ENCODE results near the gene AP1S3.

AP1S3 gene

DNA sequence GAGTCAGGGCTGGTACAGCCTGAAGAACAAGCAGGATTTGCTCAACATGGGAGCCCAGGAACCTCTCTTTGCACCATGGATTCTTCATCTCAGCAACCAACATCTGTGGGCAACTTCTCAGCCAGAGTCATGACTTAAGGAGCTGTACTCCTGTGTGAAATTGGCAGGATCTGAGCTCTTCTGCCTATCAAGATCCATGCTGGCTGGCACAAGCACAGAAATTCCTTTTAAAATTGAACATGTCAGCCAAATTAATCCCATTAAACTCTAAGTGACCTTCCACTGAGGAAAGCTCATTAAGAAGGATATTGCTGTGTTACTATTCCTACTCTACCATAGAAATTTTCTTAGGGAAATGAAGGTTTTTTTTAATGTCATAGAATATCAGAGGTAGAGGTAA, 124.7 kb downstream of the AP1S3 start:
- Histone ChIP-seq H3K4me3 (ENCODE audit: low read depth, low read length) (no peak overlapping the region), H3K36me3 (no peaks in the 10 kb centered on the region), H3K4me1 (no peaks in the 10 kb centered on the region), H3K9me3 (no peaks in the 10 kb centered on the region), H3K27me3 (no peaks in the 10 kb centered on the region)
- DNase-seq, result no peak
- TF ChIP-seq, protein P1, sequence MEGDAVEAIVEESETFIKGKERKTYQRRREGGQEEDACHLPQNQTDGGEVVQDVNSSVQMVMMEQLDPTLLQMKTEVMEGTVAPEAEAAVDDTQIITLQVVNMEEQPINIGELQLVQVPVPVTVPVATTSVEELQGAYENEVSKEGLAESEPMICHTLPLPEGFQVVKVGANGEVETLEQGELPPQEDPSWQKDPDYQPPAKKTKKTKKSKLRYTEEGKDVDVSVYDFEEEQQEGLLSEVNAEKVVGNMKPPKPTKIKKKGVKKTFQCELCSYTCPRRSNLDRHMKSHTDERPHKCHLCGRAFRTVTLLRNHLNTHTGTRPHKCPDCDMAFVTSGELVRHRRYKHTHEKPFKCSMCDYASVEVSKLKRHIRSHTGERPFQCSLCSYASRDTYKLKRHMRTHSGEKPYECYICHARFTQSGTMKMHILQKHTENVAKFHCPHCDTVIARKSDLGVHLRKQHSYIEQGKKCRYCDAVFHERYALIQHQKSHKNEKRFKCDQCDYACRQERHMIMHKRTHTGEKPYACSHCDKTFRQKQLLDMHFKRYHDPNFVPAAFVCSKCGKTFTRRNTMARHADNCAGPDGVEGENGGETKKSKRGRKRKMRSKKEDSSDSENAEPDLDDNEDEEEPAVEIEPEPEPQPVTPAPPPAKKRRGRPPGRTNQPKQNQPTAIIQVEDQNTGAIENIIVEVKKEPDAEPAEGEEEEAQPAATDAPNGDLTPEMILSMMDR (IDR thresholded peaks at IDR 0.05; ENCODE audit: low read depth, low read length), result no peak

DNA sequence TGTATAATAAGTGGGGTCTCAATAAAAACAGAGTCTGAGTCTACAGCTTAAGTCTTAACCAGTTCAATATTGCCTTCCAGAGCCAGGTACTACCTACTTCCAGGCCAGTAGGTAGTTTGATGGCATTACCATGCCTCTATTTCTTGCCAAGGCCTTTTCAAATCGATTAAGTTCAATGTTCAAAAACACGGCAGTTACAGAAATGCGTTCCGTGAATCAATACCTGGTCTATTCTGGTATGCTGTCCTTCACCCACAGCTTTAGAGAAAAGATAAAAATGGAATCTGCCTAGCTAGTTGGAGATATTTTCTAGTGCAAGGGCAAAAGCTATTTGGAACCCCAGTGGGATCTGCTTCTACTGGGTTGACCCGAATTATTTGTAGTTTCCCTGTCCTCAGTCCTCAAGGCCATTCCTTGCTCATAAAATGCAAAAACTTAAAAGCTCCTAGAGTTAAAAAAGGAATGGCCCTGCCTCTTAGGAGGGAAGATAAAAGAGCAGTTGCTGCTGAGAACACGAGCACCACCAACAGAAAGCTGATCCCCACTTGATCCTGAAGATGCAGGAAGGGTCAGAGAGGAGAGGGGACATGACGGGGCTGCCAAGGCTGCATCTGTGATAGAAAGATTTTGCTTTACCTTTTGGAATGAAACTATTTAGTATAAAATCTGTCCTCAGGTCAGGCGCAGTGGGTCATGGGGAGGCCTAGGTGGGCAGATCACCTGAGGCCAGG, 125.6 kb downstream of the AP1S3 start:
- TF ChIP-seq, protein P1 (IDR thresholded peaks at IDR 0.05; ENCODE audit: low read depth, low read length), result no peak
- H3K9me3 ChIP-seq, result no peaks in the 10 kb centered on the region
- H3K27me3 ChIP-seq, result no peaks in the 10 kb centered on the region
- no peaks in the 10 kb centered on the region for H3K36me3 ChIP-seq
- DNase-seq, result no peak
- H3K4me3 ChIP-seq (ENCODE audit: low read depth, low read length), result no peak overlapping the region
- no peaks in the 10 kb centered on the region for H3K4me1 ChIP-seq
